Nephron progenitor cell (in vitro differentiated cells): ENCODE results near the gene NEO1.

Experiments
- DNase-seq: peaks from one replicate; pipeline ENCODE4 v3.0.0; 2021
- H3K27ac Mint-ChIP-seq: 2 replicates; pipeline ENCODE4 v1.8.0; 2021; ENCODE audit warnings: mild to moderate bottlenecking, moderate library complexity, mixed read lengths
- H3K27me3 Mint-ChIP-seq: 2 replicates; pipeline ENCODE4 v1.8.0; 2021; ENCODE audit warnings: mild to moderate bottlenecking, low read depth, mixed read lengths; ENCODE audit not compliant: poor library complexity
- H3K36me3 Mint-ChIP-seq: 2 replicates; pipeline ENCODE4 v1.8.0; 2021; ENCODE audit warnings: low read depth, mixed read lengths
- H3K4me1 Mint-ChIP-seq: 2 replicates; pipeline ENCODE4 v1.8.0; 2021; ENCODE audit warnings: mixed read lengths
- H3K4me3 Mint-ChIP-seq: 2 replicates; pipeline ENCODE4 v1.8.0; 2021; ENCODE audit warnings: mild to moderate bottlenecking, moderate library complexity, mixed read lengths
- H3K9me3 Mint-ChIP-seq: 2 replicates; pipeline ENCODE4 v1.8.0; 2021; ENCODE audit warnings: mild to moderate bottlenecking, moderate library complexity, mixed read lengths
- CTCF ChIP-seq: fragments of 200-600 bp; sonication (generic); IDR thresholded peaks from 2 replicates; pipeline ENCODE4 v1.5.0; 2021; ENCODE audit warnings: antibody characterized with exemption

NEO1 gene

GRCh38 chr15:73049564-73050215, 2.6 kb upstream of the NEO1 start:
- H3K27ac Mint-ChIP-seq: no peak overlapping the region
- peaks cover 8% of the 10 kb centered on the region for H3K27me3 Mint-ChIP-seq
- no peak for DNase-seq
- no peaks in the 10 kb centered on the region for H3K9me3 Mint-ChIP-seq
- peaks cover 34% of the 10 kb centered on the region for H3K4me1 Mint-ChIP-seq
- no peak for TF ChIP-seq CTCF
- H3K4me3 Mint-ChIP-seq: peak overlapping the region; percentile 85
- H3K36me3 Mint-ChIP-seq: no peaks in the 10 kb centered on the region

DNA sequence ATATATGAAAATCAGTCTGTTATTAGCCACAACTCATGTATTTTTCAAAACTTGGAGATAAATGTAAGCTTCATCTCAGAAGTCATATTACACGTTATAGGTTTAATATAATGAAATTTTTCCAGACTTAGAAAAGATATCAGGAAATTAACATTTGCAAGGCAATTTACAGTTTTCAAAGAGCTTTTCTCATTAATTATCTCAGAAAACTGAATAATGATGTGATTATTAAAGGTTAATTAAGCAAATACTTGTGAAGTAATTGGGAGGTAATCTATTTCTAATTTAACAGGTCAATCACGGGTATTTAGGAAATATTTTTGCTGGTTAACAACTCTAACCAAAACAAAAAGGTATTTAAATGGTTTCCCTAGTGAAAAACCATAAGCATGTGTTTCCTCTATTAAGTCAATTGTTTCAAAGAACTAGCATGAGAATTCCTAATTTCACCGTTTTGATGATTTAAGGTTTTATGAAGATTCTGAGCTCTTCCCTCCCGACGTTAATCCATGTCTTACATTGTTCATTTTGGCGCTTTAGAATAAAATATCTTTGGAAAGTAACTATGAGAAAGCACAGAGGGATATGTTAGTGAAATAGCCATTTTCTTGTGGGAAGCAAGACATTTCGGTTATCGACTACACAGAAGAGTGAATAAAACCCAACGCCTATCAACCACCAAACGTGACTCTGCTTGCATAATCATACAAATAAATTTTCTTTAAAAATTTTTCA, 1.5 kb upstream of the NEO1 start:
- peak overlapping the region; percentile 81 for H3K27ac Mint-ChIP-seq
- no peak for DNase-seq
- H3K4me3 Mint-ChIP-seq: peak overlapping the region; percentile 85

DNA sequence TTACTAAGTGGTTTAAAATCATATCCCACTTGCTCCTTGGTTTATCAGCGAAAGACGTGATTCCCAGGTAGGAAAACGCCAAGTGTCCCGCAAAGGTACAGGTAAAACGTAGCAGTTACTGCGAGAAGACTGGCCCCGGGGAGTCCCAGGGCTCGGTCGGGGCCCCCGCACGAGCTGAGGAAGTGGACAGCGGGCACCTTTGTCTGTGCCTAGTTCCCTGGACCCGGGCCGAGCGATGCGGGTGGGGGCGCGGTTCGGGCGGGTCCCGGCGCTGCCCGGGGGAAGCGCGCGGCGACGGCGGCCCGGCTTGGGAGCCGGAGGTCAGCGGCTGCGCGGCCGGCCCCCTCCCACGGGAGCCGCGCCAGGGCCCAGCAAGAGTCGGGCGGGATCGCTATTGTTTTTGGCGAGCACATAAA, 864 bp upstream of the NEO1 start:
- no peak for TF ChIP-seq CTCF
- H3K36me3 Mint-ChIP-seq: no peaks in the 10 kb centered on the region
- DNase-seq: no peak

More for the DNA sequence above, 1.5 kb upstream of the NEO1 start:
- H3K4me1 Mint-ChIP-seq: peaks cover 34% of the 10 kb centered on the region
- peaks cover 8% of the 10 kb centered on the region for H3K27me3 Mint-ChIP-seq
- no peaks in the 10 kb centered on the region for H3K36me3 Mint-ChIP-seq
- no peak for TF ChIP-seq CTCF
- H3K9me3 Mint-ChIP-seq: no peaks in the 10 kb centered on the region

GRCh38 chr15:73052653-73053397, 562 bp downstream of the NEO1 start:
- Mint-ChIP-seq H3K4me1 (peaks cover 34% of the 10 kb centered on the region), H3K27me3 (peaks cover 6% of the 10 kb centered on the region), H3K4me3 (no peak overlapping the region)

More for the DNA sequence above, 864 bp upstream of the NEO1 start:
- peak overlapping the region; percentile 81 for H3K27ac Mint-ChIP-seq
- peaks cover 34% of the 10 kb centered on the region for H3K4me1 Mint-ChIP-seq
- H3K9me3 Mint-ChIP-seq: no peaks in the 10 kb centered on the region
- peak overlapping the region; percentile 85 for H3K4me3 Mint-ChIP-seq
- H3K27me3 Mint-ChIP-seq: peaks cover 8% of the 10 kb centered on the region

DNA sequence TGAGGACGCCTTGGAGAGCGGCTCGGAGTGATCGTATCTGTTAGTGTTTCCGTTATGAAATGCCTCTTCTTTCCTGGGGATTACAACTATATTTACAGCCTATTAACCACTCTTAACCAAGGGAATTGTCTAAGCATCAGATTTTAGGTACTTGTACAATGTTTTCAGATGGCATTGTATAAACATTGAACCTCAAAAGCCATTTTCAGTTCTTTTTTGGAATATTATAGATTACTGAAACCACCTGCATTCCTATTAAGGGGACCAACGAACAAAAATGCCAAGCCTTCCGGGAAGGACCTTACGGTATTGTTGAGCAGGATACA, 1.1 kb downstream of the NEO1 start:
- Mint-ChIP-seq H3K4me3 (no peak overlapping the region), H3K27me3 (peaks cover 2% of the 10 kb centered on the region), H3K36me3 (no peaks in the 10 kb centered on the region), H3K4me1 (peaks cover 34% of the 10 kb centered on the region), H3K27ac (peak overlapping the region; percentile 95), H3K9me3 (no peaks in the 10 kb centered on the region)
- DNase-seq: no peak
- TF ChIP-seq CTCF: no peak

More at GRCh38 chr15:73052653-73053397, 562 bp downstream of the NEO1 start:
- Mint-ChIP-seq H3K27ac (peak overlapping the region; percentile 95), H3K9me3 (no peaks in the 10 kb centered on the region), H3K36me3 (no peaks in the 10 kb centered on the region)
- peak; percentile 9 for TF ChIP-seq CTCF
- DNase-seq: peak; percentile 72
